HG02970 (cell line): ENCODE data around the gene KREMEN1.

Source experiments
- ATAC-seq: cut with Tn5 transposase; IDR thresholded peaks from one replicate; pipeline ENCODE4 v1.9.1; 2021; ENCODE audit warnings: mild to moderate bottlenecking, moderate library complexity, moderate number of reproducible peaks; ENCODE audit not compliant: unreplicated experiment, low FRiP score

The KREMEN1 gene

GRCh38 chr22:29215012-29215860 is 142.4 kb downstream of the KREMEN1 start:
- no peak for ATAC-seq

- ATAC-seq = no peak
These were observed 143.4 kb downstream of the KREMEN1 start for GRCh38 chr22:29216011-29216872.

- ATAC-seq = no peak
These were observed 144.2 kb downstream of the KREMEN1 start for GRCh38 chr22:29216873-29217666.
